ENCODE data around the gene RSPRY1. TPM values are rescaled to one million over a fixed set of nuclear protein-coding genes. Genes with fewer than 3 reads are reported as not detected.
"Not testable (repeated sequence)": the region's sequence is repeated elsewhere in the genome, so short reads cannot be mapped to it uniquely, and the experiment has no call there.

The RSPRY1 gene
- total RNA-seq, 1 donor from 2014 or later = 46.6 TPM

GRCh38 chr16:57196286-57196685 lies 10.2 kb downstream of the RSPRY1 start:
- Histone ChIP-seq H3K4me1 (no peaks in the 10 kb centered on the region), H2AFZ (replicated peaks) (no peak overlapping the region), H3K79me2 (ENCODE audit: low read depth) (peaks cover 78% of the 10 kb centered on the region), H3K9me3 (ENCODE audit: low read depth) (no peaks in the 10 kb centered on the region), H3K36me3 (no peaks in the 10 kb centered on the region), H3K4me2 (no peak overlapping the region), H3K9ac (no peak overlapping the region), H3K27me3 (no peaks in the 10 kb centered on the region), H3K27ac (no peak overlapping the region), H4K20me1 (ENCODE audit: low read depth) (peaks cover 6% of the 10 kb centered on the region), H3F3A (ENCODE audit: low read depth) (no peaks in the 10 kb centered on the region), H3K4me3 (no peak overlapping the region)
- Mint-ChIP-seq H3K36me3 (peaks cover 32% of the 10 kb centered on the region), H3K27ac (no peak overlapping the region), H3K9me3 (peaks cover 13% of the 10 kb centered on the region), H3K4me1 (peaks cover 17% of the 10 kb centered on the region), H3K27me3 (ENCODE audit: insufficient read depth, low read depth) (no peaks in the 10 kb centered on the region), H3K4me3 (no peak overlapping the region)
- DNase-seq (ENCODE audit: low spot score) = no peak
- TF ChIP-seq EZH2phosphoT487 (IDR thresholded peaks at IDR 0.05) (no peak), CTCF (IDR thresholded peaks at IDR 0.05) (no peak), EZH2 (IDR thresholded peaks at IDR 0.05) (no peak)

GRCh38 chr16:57196753-57197152 lies 10.6 kb downstream of the RSPRY1 start:
- Histone ChIP-seq H4K20me1 (ENCODE audit: low read depth) (peaks cover 4% of the 10 kb centered on the region), H3K9me3 (ENCODE audit: low read depth) (no peaks in the 10 kb centered on the region), H3K79me2 (ENCODE audit: low read depth) (peaks cover 74% of the 10 kb centered on the region), H3F3A (ENCODE audit: low read depth) (no peaks in the 10 kb centered on the region), H3K4me2 (no peak overlapping the region), H3K27me3 (no peaks in the 10 kb centered on the region), H3K27ac (no peak overlapping the region), H3K4me3 (no peak overlapping the region), H2AFZ (replicated peaks) (no peak overlapping the region), H3K4me1 (no peaks in the 10 kb centered on the region), H3K9ac (no peak overlapping the region), H3K36me3 (no peaks in the 10 kb centered on the region)
- H3K36me3 Mint-ChIP-seq = peaks cover 32% of the 10 kb centered on the region
- H3K27me3 Mint-ChIP-seq (ENCODE audit: insufficient read depth, low read depth) = no peaks in the 10 kb centered on the region
- DNase-seq (ENCODE audit: low spot score) = no peak
- H3K4me1 Mint-ChIP-seq = peaks cover 17% of the 10 kb centered on the region
- H3K27ac Mint-ChIP-seq = no peak overlapping the region
- peaks cover 13% of the 10 kb centered on the region for H3K9me3 Mint-ChIP-seq
- TF ChIP-seq EZH2 (IDR thresholded peaks at IDR 0.05) = no peak
- no peak for TF ChIP-seq CTCF (IDR thresholded peaks at IDR 0.05)
- no peak for TF ChIP-seq EZH2phosphoT487 (IDR thresholded peaks at IDR 0.05)
- no peak overlapping the region for H3K4me3 Mint-ChIP-seq

GRCh38 chr16:57200321-57200720 lies 14.2 kb downstream of the RSPRY1 start:
- not testable (repeated sequence) for H3K4me3 ChIP-seq; H2AFZ ChIP-seq (replicated peaks); H3K4me1 ChIP-seq; H3F3A ChIP-seq (ENCODE audit: low read depth); H3K4me2 ChIP-seq; H3K27me3 Mint-ChIP-seq (ENCODE audit: insufficient read depth, low read depth); H3K27ac Mint-ChIP-seq; H4K20me1 ChIP-seq (ENCODE audit: low read depth); DNase-seq (ENCODE audit: low spot score); H3K36me3 ChIP-seq; H3K4me3 Mint-ChIP-seq; H3K9me3 ChIP-seq (ENCODE audit: low read depth); H3K27ac ChIP-seq; H3K9ac ChIP-seq; H3K27me3 ChIP-seq
- H3K79me2 ChIP-seq (ENCODE audit: low read depth) = peaks cover 52% of the 10 kb centered on the region
- Mint-ChIP-seq H3K36me3 (peaks cover 34% of the 10 kb centered on the region), H3K9me3 (peaks cover 18% of the 10 kb centered on the region), H3K4me1 (peaks cover 12% of the 10 kb centered on the region)

GRCh38 chr16:57200926-57201325 lies 14.8 kb downstream of the RSPRY1 start:
- H3K79me2 ChIP-seq (ENCODE audit: low read depth) = peaks cover 46% of the 10 kb centered on the region
- not testable (repeated sequence) for H3K4me1 ChIP-seq; H3K4me2 ChIP-seq; H3K27me3 ChIP-seq; H2AFZ ChIP-seq (replicated peaks); H3K9ac ChIP-seq; H3F3A ChIP-seq (ENCODE audit: low read depth); H4K20me1 ChIP-seq (ENCODE audit: low read depth); H3K27me3 Mint-ChIP-seq (ENCODE audit: insufficient read depth, low read depth); H3K36me3 ChIP-seq; H3K4me3 Mint-ChIP-seq; DNase-seq (ENCODE audit: low spot score); H3K27ac Mint-ChIP-seq; H3K4me3 ChIP-seq; H3K9me3 ChIP-seq (ENCODE audit: low read depth); H3K27ac ChIP-seq
- H3K9me3 Mint-ChIP-seq = peaks cover 18% of the 10 kb centered on the region
- peaks cover 37% of the 10 kb centered on the region for H3K36me3 Mint-ChIP-seq
- H3K4me1 Mint-ChIP-seq = peaks cover 12% of the 10 kb centered on the region

All from neural progenitor cell (in vitro differentiated cells).